Esophagus muscularis mucosa (tissue), 4 donors: ENCODE measurements around the gene CAMTA1. TPM values are rescaled to one million over a fixed set of nuclear protein-coding genes. Genes with fewer than 3 reads are reported as not detected.

ENCODE experiments used
- DNase-seq: peaks from one replicate; pipeline ENCODE4 v3.0.0-alpha.2; 2017; ENCODE audit errors: extremely low spot score
- H3K27ac ChIP-seq, 4 donors: fragments of 200-600 bp; sonication (generic); replicated peaks in 1 of 4; 1 replicate in 3 of 4; 2 replicates in 1 of 4; pipeline ENCODE4 v1.5.1; 2016 to 2019; ENCODE audit warnings: mild to moderate bottlenecking in 1 of 4
- H3K27me3 ChIP-seq, 4 donors: fragments of 200-600 bp; sonication (generic); one replicate each; pipeline versions ENCODE4 v1.5.1 to v1.6.0; 2016 to 2019
- H3K36me3 ChIP-seq, 4 donors: fragments of 200-600 bp; sonication (generic); one replicate each; pipeline ENCODE4 v1.5.1; 2016 to 2019
- H3K4me1 ChIP-seq, 4 donors: fragments of 200-600 bp; sonication (generic); one replicate each; pipeline ENCODE4 v1.5.1; 2016 to 2019
- H3K4me3 ChIP-seq, 4 donors: fragments of 200-600 bp; sonication (generic); 1 replicate in 2 of 4; 2 replicates in 2 of 4; pipeline ENCODE4 v1.5.1; 2016 to 2019; ENCODE audit warnings: mild to moderate bottlenecking in 4 of 4, moderate library complexity in 1 of 4
- H3K9me3 ChIP-seq, 4 donors: fragments of 200-600 bp; sonication (generic); 1 replicate in 3 of 4; 2 replicates in 1 of 4; pipeline ENCODE4 v1.5.1; 2016 to 2019
- EP300 ChIP-seq: sonication (generic); formaldehyde crosslinking; IDR thresholded peaks from one replicate; pipeline ENCODE4 v1.6.1; 2017; ENCODE audit warnings: antibody characterized with exemption
- POLR2A ChIP-seq: fragments of 450-650 bp; IDR thresholded peaks from one replicate; pipeline ENCODE4 v1.6.1; 2017; ENCODE audit warnings: antibody characterized with exemption, moderate library complexity, mild to moderate bottlenecking, low read depth
- POLR2AphosphoS5 ChIP-seq, 2 donors: sonication (generic); formaldehyde crosslinking; IDR thresholded peaks; one replicate each; pipeline ENCODE4 v1.6.1; 2017; ENCODE audit warnings: antibody characterized with exemption in 2 of 2
- WGBS: methylation state at CpG from one replicate; pipeline ENCODE4 v1.1.5; 2018; 5-methylcytosine and 5-hydroxymethylcytosine counted together
- intact Hi-C: fragments of 100-400 bp; cut with DNase I; formaldehyde crosslinking; loops from one replicate; pipeline ENCODE4 v1.15.1; 2023
- total RNA-seq, 4 donors: library from RNA; depleted of rRNA; stranded (reverse); fragments of >200 nt; gene quantifications; one replicate each; pipeline versions ENCODE4 v1.1.0 to v1.2.1, GENCODE V29; 2016
- TF ChIP-seq, protein P1 (sequence below), 3 experiments: fragments of 200-600 bp in 2 of 3; fragments of 450-650 bp in 1 of 3; sonication (generic) in 2 of 3; IDR thresholded peaks; one replicate each; pipeline ENCODE4 v1.5.1; 2017 to 2019; ENCODE audit warnings: antibody characterized with exemption in 3 of 3, mild to moderate bottlenecking in 2 of 3, moderate library complexity in 1 of 3

The CAMTA1 gene
- total RNA-seq, 4 donors from 2014 or later, result 109 to 226 (median 139) TPM

DNA sequence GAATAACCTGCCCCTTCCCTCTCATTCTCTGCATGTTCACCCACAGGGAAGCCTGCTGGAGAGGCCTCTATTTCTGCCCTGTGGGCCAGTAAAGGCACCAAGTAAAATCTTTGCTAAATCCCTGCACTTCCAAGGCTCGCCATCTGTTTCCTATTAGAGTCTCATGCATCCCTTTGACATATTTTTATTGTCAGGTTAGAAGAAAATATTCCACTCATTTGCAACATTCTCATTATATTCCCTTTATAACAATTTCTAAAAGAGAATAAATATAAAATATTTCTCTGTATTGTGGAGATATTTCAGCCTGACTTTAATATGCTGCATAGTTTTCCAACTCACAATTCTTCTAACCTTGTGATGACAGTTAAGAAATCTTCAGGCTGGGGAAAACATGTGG is 645.4 kb downstream of the CAMTA1 start:
- TF ChIP-seq, protein P1, sequence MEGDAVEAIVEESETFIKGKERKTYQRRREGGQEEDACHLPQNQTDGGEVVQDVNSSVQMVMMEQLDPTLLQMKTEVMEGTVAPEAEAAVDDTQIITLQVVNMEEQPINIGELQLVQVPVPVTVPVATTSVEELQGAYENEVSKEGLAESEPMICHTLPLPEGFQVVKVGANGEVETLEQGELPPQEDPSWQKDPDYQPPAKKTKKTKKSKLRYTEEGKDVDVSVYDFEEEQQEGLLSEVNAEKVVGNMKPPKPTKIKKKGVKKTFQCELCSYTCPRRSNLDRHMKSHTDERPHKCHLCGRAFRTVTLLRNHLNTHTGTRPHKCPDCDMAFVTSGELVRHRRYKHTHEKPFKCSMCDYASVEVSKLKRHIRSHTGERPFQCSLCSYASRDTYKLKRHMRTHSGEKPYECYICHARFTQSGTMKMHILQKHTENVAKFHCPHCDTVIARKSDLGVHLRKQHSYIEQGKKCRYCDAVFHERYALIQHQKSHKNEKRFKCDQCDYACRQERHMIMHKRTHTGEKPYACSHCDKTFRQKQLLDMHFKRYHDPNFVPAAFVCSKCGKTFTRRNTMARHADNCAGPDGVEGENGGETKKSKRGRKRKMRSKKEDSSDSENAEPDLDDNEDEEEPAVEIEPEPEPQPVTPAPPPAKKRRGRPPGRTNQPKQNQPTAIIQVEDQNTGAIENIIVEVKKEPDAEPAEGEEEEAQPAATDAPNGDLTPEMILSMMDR (IDR thresholded peaks at IDR 0.05), result no peak
- TF ChIP-seq EP300, result no peak
- no peaks in the 10 kb centered on the region for H3K9me3 ChIP-seq
- H3K27ac ChIP-seq, result no peak overlapping the region
- no peaks in the 10 kb centered on the region for H3K27me3 ChIP-seq
- intact Hi-C loops, result no loop called here
- H3K4me3 ChIP-seq, result no peak overlapping the region
- H3K4me1 ChIP-seq, result peaks cover 0 to 7% (median 0%) of the 10 kb centered on the region in 4 donors
- 73% methylated on average over 1 of the region's 1 CpG for WGBS
- DNase-seq, result no peak
- no peaks in the 10 kb centered on the region for H3K36me3 ChIP-seq

DNA sequence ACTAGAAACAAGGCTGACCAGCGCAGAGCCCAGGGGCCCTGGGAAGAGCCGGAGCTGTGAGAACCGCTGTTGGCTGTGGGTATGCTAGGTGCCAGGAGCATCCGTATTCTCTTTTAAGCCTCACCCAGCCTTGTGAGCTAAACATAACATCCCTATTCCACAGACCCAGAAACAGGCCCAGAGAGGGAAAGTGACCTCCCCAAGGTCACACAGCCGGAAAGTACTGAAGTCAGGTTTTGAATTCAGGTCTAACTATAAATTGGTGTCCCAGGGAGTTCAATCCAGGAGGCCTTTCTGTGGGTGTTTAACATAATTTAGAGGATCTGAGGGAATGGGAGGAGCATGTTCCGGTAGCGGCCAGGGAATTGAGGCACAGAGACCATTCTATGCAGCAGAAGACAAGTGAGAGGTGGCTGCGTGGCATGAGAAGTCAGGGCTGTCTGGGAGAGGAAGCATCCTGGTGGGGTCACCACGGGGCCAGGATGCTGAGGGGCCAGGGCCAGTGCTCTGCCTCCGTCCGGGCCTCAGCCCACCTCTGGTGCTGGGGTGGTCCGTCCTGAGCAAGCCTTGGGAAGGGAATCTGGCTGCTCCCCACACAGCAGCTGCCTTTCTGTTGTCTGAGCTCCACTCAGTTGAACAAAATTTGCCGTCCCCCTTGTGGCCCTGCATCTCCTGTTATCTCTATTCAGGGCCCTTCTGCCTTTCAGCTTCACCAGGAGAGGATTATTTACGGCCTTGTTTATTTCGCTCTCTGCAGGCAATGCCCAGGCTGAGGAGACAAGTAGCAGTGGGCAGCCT is 647.0 kb downstream of the CAMTA1 start:
- intact Hi-C loops, result no loop called here
- peaks cover 0 to 6% (median 0%) of the 10 kb centered on the region in 4 donors for H3K4me1 ChIP-seq
- DNase-seq, result no peak
- no peaks in the 10 kb centered on the region for H3K27me3 ChIP-seq
- H3K27ac ChIP-seq, result no peak overlapping the region
- WGBS, result 87% methylated on average over 15 of the region's 15 CpGs
- no peaks in the 10 kb centered on the region for H3K9me3 ChIP-seq
- no peak overlapping the region for H3K4me3 ChIP-seq
- no peaks in the 10 kb centered on the region for H3K36me3 ChIP-seq
- TF ChIP-seq, protein P1 (IDR thresholded peaks at IDR 0.05), result no peak
- no peak for TF ChIP-seq POLR2A
- no peak for TF ChIP-seq EP300
- TF ChIP-seq POLR2AphosphoS5 (IDR thresholded peaks at IDR 0.05), result no peak

DNA sequence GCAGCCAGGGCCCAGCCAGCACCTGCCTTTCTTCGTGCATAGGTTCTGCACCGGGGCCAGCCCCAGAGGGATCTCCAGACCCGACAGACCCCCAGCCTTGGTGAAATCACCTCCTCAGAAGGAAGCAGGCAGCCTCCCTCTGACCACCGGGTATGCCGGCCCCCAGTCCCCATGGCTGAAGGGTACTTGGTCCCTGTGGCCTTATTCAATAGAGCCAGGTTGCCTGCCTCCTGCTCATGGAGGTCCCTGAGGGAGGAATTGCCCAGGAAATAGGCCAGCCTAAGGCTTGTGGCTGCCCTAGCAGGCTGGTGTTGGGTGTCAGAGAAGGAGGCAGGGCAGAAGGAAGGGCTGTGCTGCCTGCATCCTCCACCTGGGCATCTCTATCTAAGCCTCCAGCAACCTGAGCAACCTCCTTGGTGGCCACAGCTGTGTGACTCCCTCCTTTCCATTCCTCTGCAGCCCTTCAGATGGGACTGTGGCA is 647.7 kb downstream of the CAMTA1 start:
- DNase-seq, result no peak
- no peaks in the 10 kb centered on the region for H3K36me3 ChIP-seq
- 95% methylated on average over 3 of the region's 5 CpGs for WGBS
- no peaks in the 10 kb centered on the region for H3K4me1 ChIP-seq
- no peaks in the 10 kb centered on the region for H3K9me3 ChIP-seq
- no peak overlapping the region for H3K27ac ChIP-seq
- intact Hi-C loops, result no loop called here
- no peaks in the 10 kb centered on the region for H3K27me3 ChIP-seq
- no peak overlapping the region for H3K4me3 ChIP-seq
- TF ChIP-seq, protein P1 (IDR thresholded peaks at IDR 0.05), result no peak
- no peak for TF ChIP-seq POLR2A
- TF ChIP-seq EP300, result no peak
- TF ChIP-seq POLR2AphosphoS5 (IDR thresholded peaks at IDR 0.05), result no peak

DNA sequence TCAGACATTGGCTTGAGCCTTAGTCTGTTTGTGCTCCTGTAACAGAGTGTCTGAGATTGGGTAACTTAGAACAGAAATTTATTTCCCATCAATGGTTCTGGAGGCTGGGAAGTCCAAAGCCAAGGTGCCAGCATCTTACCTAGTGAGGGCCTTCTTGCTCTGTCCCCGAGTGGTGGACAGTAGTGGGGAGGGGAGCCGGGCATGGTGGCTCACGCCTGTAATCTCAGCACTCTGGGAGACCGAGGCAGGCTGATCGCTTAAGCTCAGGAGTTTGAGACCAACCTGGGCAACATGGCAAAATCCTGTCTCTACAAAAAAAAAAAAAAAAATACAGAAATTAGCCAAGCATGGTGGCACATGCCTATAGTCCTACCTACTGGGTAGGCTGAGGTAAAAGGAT is 649.3 kb downstream of the CAMTA1 start:
- DNase-seq, result no peak
- TF ChIP-seq EP300 (no peak), POLR2A (no peak), POLR2AphosphoS5 (IDR thresholded peaks at IDR 0.05) (no peak)
- TF ChIP-seq, protein P1 (IDR thresholded peaks at IDR 0.05), result no peak
- H3K27me3 ChIP-seq, result no peaks in the 10 kb centered on the region
- no peaks in the 10 kb centered on the region for H3K4me1 ChIP-seq
- intact Hi-C loops, result no loop called here
- H3K9me3 ChIP-seq, result no peaks in the 10 kb centered on the region
- H3K27ac ChIP-seq, result no peak overlapping the region
- no peak overlapping the region for H3K4me3 ChIP-seq
- 99% methylated on average over 5 of the region's 5 CpGs for WGBS
- no peaks in the 10 kb centered on the region for H3K36me3 ChIP-seq
